Measurements from ENCODE around the gene TUBA4B. TPM values are rescaled to one million over a fixed set of nuclear protein-coding genes. Genes with fewer than 3 reads are reported as not detected.

Gene TUBA4B
- total RNA-seq, 6 experiments from 2014 or later = 0.27 to 2.0 (median 0.57) TPM; not detected in 2

- Histone ChIP-seq H3K9me3 (no peaks in the 10 kb centered on the region), H3K4me3 (no peak overlapping the region), H3K36me3 (no peaks in the 10 kb centered on the region), H3K27me3 (no peaks in the 10 kb centered on the region), H3K27ac (no peak overlapping the region), H3K4me1 (peaks cover 0 to 2% (median 0%) of the 10 kb centered on the region in 4 donors)
- ATAC-seq (no peak), DNase-seq (no peak)
- intact Hi-C loops (cut with DNase I) = loop anchor here in 1 of 2 donors (5.0 to 10.0 kb wide), 3 partner anchors 75 to 275 kb away; partner anchors contain the start of genes ANKZF1, ATG9A and NHEJ1
- TF ChIP-seq POLR2A (IDR thresholded peaks at IDR 0.05) (no peak), CTCF (IDR thresholded peaks at IDR 0.05) (no peak)
- WGBS (ENCODE audit: insufficient coverage, low coverage, low lambda C conversion rate, missing lambda C conversion rate) = no CpG with 5 or more reads among the region's 6 CpGs
Observed at GRCh38 chr2:219299372-219299760, 46.3 kb downstream of the TUBA4B start.

- no peak for ATAC-seq
- no peaks in the 10 kb centered on the region for H3K27me3 ChIP-seq
- H3K36me3 ChIP-seq = no peaks in the 10 kb centered on the region
- no peaks in the 10 kb centered on the region for H3K9me3 ChIP-seq
- no peak for DNase-seq
- intact Hi-C loops (cut with DNase I) = loop anchor here in 1 of 2 donors (5.0 kb wide), 1 partner anchor 133 kb away; no protein-coding TSS in a partner anchor
- no peak overlapping the region for H3K27ac ChIP-seq
- WGBS (ENCODE audit: insufficient coverage, low coverage, low lambda C conversion rate, missing lambda C conversion rate) = 55% methylated on average over 3 of the region's 5 CpGs
- H3K4me1 ChIP-seq = peaks cover 0 to 1% (median 0%) of the 10 kb centered on the region in 4 donors
- no peak overlapping the region for H3K4me3 ChIP-seq
- TF ChIP-seq CTCF (IDR thresholded peaks at IDR 0.05) (no peak), POLR2A (IDR thresholded peaks at IDR 0.05) (no peak)
Observed at GRCh38 chr2:219300022-219300421, 47.0 kb downstream of the TUBA4B start.

- DNase-seq (no peak), ATAC-seq (no peak)
- 58% methylated on average over 7 of the region's 11 CpGs for WGBS (ENCODE audit: insufficient coverage, low coverage, low lambda C conversion rate, missing lambda C conversion rate)
- no peaks in the 10 kb centered on the region for H3K4me1 ChIP-seq
- H3K4me3 ChIP-seq = no peak overlapping the region
- no peaks in the 10 kb centered on the region for H3K27me3 ChIP-seq
- intact Hi-C loops (cut with DNase I) = loop anchor here in 1 of 2 donors (5.0 kb wide), 1 partner anchor 135 kb away; no protein-coding TSS in a partner anchor
- H3K9me3 ChIP-seq = no peaks in the 10 kb centered on the region
- TF ChIP-seq POLR2A (IDR thresholded peaks at IDR 0.05) = no peak
- TF ChIP-seq CTCF (IDR thresholded peaks at IDR 0.05) = no peak
- H3K36me3 ChIP-seq = no peaks in the 10 kb centered on the region
- no peak overlapping the region for H3K27ac ChIP-seq
Observed at GRCh38 chr2:219302412-219302968, 49.4 kb downstream of the TUBA4B start.

- Histone ChIP-seq H3K27me3 (peaks cover 0 to under 1% of the 10 kb centered on the region in 2 donors), H3K9me3 (no peaks in the 10 kb centered on the region), H3K4me1 (peaks cover 0 to 3% (median 0%) of the 10 kb centered on the region in 4 donors), H3K36me3 (no peaks in the 10 kb centered on the region), H3K27ac (no peak overlapping the region), H3K4me3 (no peak overlapping the region)
- intact Hi-C loops (cut with DNase I) = loop anchor here in 1 of 2 donors (5.0 kb wide), 1 partner anchor 137 kb away; no protein-coding TSS in a partner anchor
- WGBS (ENCODE audit: insufficient coverage, low coverage, low lambda C conversion rate, missing lambda C conversion rate) = 27% methylated on average over 2 of the region's 2 CpGs
- no peak for TF ChIP-seq POLR2A (IDR thresholded peaks at IDR 0.05)
- no peak for TF ChIP-seq CTCF (IDR thresholded peaks at IDR 0.05)
- ATAC-seq = no peak
- DNase-seq = no peak
Observed at GRCh38 chr2:219304223-219304622, 51.2 kb downstream of the TUBA4B start.
